GM18870 (cell line): ENCODE data around the gene NLN.
A peak's percentile ranks its signal among the peaks of the same experiment; 100 is the strongest.
"Not testable (repeated sequence)": the region's sequence is repeated elsewhere in the genome, so short reads cannot be mapped to it uniquely, and the experiment has no call there.

ENCODE experiments used
- ATAC-seq: cut with Tn5 transposase; IDR thresholded peaks from one replicate; pipeline ENCODE4 v1.9.1; 2021; ENCODE audit warnings: moderate library complexity; ENCODE audit not compliant: unreplicated experiment

NLN gene

DNA sequence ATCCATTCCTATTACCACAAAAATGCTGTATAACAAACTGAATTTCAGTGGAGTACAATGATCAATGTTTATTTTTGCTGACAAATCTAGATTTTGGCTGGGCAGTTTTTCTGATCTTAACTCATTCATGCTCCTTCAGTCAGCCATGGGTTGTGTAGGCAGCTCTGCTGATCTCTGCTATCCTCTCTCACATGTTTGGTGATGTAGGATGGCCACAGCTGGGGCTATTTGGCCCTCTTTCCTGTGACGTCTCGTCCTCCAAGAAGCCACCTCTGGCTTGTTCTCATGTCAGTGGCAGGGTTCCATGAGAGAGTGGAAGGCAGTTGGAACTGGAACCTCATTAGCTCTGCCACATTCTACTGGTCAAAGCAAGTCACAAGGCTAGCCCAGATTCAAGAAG, 8.9 kb downstream of the NLN start:
- no peak for ATAC-seq

DNA sequence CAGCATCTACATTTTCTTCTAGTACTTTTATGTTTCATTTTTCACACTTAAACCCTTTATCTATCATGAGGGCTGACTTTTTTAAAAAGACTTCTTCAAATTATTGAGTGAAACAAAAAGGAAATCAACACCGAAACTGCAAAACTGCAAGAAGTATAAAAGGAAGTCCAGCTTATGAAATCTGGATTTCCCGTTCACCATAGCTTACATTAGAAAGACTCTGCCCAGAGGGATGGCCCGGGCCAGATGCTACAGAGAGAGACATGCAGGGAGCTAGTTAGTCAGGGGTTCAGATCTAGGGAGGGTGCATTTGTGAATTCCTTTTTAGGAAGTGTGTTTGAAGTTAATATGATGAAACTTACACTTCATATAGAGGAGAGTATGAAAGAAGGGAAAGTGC, 10.0 kb downstream of the NLN start:
- ATAC-seq, result not testable (repeated sequence)

- ATAC-seq, result not testable (repeated sequence)
Measured at GRCh38 chr5:65734196-65734775, 12.3 kb downstream of the NLN start.

DNA sequence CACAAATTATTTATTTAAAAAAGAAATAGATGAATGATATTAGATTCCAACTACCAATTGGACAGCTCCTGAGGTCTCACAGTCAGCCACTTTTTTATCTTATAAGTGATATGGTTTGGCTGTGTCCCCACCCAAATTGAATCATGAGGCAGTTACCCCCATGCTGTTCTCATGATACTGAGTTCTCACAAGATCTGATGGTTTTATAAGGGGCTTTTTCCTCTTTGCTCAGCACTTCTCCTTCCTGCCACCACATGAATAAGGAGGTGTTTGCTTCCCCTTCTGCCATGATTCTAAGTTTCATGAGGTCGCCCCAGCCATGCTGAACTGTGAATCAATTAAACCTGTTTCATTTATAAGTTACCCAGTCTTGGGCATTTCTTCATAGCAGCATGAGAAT, 12.9 kb downstream of the NLN start:
- no peak for ATAC-seq

DNA sequence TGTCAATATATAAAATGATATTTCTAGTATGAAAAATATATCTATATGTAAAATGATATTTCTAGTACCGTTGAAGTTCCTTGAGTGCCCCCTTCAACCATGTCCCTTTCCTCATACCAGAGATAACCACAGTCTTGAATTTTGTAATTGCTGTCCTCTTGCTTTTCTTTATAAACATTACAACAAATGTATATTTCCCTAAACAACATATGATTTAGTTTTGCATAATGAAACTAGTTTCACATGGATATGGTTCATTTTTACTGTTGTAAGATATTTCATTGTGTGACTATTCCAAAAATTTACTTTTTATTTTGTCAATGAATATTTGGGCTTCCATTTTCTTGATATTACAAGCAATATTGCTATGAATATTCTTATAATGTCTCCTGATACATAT, 14.0 kb downstream of the NLN start:
- ATAC-seq, result no peak

GRCh38 chr5:65737842-65738241, 15.8 kb downstream of the NLN start:
- no peak for ATAC-seq

- no peak for ATAC-seq
Measured at GRCh38 chr5:65738305-65738704, 16.3 kb downstream of the NLN start.

GRCh38 chr5:65739162-65739561, 17.2 kb downstream of the NLN start:
- ATAC-seq, result no peak

DNA sequence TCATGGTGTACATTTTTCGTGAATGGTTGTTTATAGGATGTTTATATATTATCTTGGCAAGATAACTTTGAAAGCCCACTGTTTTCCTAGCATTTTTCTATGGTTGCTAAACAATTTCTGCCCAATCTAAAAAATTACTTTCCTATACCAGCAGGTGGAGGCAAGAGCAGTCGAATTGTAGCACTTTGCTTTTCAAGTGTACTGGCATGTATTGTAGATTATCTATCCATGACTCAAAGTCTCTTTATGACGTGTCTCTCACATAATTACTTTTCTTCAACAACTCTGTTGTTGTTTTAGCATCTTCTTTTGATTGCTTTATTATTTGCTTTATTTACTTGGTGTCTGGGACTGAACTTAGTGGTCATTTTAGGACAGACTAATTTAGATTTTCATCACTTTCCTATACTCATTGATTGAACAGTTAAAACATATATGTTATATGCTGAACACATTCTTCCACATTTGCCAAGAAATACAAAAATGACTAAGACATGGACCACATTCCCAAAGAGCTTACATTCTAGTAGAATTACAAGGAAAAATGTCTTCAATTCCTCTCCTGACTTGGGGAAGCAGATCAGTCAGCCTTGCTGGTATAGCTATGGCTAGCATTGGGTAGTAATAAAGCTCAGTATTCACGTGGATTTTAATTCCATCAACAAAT, 20.7 kb downstream of the NLN start:
- ATAC-seq, result peak; percentile 66

DNA sequence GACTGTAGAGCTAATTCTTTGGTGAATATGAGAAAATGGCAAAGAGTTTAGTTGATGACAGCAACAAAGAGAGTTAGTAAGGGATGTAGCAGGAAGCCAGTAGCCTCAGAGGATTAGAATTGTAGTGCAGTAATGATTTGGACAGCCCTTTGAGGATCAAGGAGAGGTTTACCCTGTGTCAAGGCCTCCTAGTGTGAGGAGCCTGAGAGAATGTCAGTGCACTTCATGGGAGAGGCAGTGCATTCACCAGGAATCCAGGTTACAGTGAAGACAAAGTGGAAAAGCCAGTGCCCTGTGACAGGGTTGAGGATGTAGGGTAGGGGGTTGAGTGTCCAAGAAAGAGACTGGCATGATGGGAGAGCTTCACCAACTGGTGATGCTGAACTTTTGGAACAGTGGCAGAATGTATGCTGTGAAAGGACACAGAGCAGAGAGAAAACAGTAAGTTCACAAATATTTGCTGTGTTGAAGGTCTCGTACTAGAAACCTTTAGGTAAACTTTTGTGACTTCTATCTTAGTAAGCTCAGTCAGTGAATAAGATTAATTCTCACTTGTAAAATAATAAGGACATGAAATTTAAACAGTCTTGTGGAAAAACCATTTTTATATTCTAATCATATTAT, 27.3 kb downstream of the NLN start:
- no peak for ATAC-seq

- ATAC-seq, result no peak
Measured at GRCh38 chr5:65749956-65750355, 28.0 kb downstream of the NLN start.

- no peak for ATAC-seq
Measured at GRCh38 chr5:65750938-65751337, 28.9 kb downstream of the NLN start.

DNA sequence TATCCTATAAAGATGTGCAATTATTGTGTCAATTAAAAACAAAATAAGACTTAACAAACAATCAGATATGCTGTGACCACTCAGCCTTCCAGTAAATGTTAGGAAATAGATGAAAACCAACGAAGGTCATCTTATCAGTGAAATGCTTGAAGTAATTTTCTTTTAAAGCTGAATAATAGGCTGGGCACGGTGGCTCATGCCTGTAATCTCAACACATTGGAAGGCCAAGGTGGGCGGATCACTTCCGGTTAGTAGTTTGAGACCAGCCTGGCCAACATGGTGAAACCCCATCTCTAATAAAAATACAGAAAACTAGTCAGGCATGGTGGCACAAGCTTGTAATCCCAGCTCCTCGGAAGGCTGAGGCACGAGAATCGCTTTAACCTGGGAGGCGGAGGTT, 31.2 kb downstream of the NLN start:
- ATAC-seq, result no peak

DNA sequence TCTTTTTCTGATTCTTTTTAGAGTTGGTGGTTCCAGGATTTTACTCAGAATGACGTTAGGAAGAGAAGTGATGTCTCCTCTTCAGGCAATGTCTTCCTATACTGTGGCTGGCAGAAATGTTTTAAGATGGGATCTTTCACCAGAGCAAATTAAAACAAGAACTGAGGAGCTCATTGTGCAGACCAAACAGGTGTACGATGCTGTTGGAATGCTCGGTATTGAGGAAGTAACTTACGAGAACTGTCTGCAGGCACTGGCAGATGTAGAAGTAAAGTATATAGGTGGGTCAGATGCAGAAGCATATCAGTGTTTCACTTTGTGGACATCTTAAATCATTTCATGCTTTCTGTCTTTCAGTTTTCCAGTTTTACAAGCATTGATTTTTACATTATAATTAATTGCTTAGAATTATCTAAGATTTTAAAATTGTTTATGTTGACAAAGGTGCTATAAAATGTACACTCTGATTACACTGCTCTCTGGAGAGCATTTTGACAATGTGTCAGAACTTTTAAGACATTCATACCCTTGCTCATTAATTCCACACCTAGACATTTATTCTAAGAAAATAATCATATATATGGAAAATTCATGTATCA, 36.6 kb downstream of the NLN start:
- ATAC-seq, result no peak

- ATAC-seq, result no peak
Measured at GRCh38 chr5:65760504-65761275, 38.7 kb downstream of the NLN start.

- ATAC-seq, result no peak
Measured at GRCh38 chr5:65762234-65762633, 40.2 kb downstream of the NLN start.

GRCh38 chr5:65765582-65765981, 43.6 kb downstream of the NLN start:
- ATAC-seq, result no peak

DNA sequence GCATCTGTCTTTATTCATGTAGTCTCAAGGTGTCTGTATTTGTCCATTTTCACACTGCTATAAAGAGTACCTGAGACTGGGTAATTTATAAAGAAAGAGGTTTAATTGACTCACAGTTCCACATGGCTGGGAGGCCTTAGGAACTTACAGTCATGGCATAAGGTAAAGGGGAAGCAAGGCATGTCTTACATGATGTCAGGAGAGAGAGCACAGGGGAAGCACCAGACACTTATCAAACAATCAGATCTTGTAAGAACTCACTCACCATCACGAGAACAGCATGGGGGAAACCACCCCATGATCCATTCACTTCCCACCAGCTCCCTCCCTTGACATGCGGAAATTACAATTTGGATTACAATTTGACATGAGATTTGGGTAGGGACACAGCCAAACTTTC, 44.2 kb downstream of the NLN start:
- no peak for ATAC-seq

GRCh38 chr5:65766781-65767180, 44.8 kb downstream of the NLN start:
- no peak for ATAC-seq

GRCh38 chr5:65767565-65767964, 45.6 kb downstream of the NLN start:
- no peak for ATAC-seq

DNA sequence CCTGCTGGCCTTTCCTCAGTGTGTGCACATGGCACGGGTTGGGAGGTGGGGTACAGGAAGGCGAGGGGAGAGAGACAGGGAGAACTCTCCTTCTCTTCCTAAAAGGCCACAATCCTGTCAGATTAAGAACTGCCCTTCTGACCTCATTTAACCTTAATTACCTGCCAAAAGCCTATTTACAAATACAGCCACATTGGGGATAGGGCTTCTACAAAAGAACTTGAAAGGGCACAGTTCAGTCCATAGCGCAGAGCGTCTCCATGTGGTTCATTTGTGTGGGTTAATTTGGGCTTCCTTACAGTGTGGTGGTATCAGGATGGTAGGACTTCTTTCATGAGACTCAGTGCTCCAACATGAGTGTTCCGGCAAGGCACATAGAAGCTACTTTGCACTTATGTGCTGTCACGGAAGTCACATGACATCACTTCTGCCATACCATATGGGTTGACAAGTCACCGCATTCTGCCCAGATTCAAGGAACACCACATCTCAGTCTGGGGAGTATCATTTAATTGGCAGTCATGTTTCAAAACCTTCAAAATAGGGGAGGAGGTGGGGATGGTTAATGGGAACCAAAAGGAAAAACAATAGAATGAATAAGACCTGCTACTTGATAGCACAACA, 46.8 kb downstream of the NLN start:
- ATAC-seq, result no peak
